Middle frontal gyrus (tissue), 1 donor: ENCODE data around the gene CD1E.
"Not testable (repeated sequence)": the region's sequence is repeated elsewhere in the genome, so short reads cannot be mapped to it uniquely, and the experiment has no call there.

ENCODE experiments used
- DNase-seq: peaks from one replicate; pipeline ENCODE4 v3.0.0-alpha.2; 2015; ENCODE audit warnings: low spot score; ENCODE audit errors: extremely low spot score

Gene CD1E

DNA sequence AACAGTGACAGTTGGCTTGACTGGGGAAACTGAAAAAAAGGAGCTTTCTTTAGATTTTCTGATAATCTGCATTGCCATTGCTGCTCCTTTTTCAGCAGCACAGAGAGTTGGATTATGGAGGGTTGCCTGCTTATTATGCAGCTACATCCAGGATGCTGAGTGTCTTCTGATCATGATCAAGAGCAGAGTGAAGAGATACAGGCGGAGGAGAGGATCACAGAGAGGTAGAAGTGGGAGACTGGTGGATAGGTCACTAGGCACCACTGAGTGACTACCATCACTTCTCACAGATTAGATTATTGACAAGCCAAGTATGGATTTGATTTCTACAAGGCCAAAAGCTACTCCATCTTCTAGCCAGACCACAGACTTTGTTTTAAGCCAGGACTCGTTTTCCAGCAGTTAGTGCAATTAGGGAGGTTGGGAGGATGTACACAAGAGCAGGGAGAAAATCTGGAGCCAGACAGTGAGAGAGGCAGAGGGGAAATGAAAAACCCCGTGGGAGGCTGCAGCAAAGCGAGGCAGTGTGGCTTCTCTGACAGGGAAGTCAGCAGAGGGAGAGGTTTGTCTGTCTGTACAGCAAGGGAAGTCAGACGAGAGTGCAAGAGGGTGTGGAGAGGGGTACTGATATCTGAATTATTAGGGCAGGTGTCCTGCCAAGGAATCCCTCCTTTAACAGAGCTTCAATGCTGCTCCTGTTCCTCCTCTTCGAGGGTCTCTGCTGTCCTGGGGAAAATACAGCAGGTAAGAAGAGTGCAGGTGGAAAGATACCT, at the start of gene CD1E:
Gene CD1E (plus strand): TSS at position 592 of the 773 bp plus-strand sequence. CDS start 95 bp downstream, at position 687.
- DNase-seq: no peak

- DNase-seq: no peak
Observed at GRCh38 chr1:158310623-158311022, 43.1 kb upstream of the CD1E start.

DNA sequence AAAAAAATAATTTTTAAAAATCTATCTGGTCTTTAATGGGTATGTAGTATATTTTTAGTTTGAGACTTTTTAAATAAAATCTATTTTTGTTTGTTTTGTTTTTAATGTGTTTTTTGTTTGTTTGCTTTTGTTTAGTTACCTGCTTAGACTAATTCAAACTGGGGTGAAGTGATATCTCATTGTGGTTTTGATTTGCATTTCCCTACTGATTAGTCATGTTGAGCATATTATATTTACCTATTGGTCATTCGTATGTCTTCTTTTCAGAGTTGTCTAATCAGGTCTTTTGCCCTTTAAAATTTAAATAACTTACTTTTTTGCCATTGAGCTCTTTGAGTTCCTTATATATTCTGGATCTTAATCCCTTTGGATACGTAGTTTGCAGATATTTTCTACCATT, 42.6 kb upstream of the CD1E start:
- DNase-seq: no peak

GRCh38 chr1:158323866-158324265, 29.8 kb upstream of the CD1E start:
- no peak for DNase-seq

DNA sequence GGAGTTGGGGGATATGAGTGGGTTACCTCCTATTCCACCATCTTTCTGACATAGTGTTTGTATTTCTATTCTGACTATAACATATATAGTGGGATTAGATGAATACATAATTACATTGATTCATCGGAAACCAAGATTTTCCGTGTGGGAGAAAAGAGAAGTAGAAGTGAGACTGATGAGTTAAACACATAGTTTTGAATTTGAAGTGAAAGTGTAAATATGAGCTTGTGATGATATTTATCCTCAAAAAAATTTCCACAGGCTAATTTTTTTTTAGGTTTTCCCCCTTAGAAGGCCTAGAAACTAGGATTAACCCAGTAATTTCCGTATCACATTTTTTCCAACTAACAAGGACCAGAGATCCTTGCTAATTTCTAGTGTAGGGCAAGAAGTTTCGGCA, 29.3 kb upstream of the CD1E start:
- DNase-seq: no peak

DNA sequence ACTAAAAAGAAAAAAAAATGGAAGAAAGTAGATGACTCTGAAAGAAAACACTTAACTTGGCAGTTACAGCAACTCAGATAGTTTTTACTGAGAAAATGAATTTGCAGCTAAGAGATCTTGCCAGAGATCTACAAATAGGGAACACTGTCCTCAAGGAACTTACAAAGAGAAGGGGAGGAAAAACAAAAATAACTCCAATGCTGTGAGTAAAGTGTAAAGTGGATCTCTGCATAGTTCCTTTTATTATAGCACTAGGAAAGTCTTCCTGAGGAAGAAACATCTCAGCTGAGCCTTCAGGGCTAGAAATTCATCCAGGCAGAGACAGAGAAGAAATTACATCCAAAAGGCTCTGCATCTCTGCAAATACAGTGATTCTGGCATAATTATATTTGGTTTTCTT, 26.2 kb upstream of the CD1E start:
- DNase-seq: peak; percentile 6

DNA sequence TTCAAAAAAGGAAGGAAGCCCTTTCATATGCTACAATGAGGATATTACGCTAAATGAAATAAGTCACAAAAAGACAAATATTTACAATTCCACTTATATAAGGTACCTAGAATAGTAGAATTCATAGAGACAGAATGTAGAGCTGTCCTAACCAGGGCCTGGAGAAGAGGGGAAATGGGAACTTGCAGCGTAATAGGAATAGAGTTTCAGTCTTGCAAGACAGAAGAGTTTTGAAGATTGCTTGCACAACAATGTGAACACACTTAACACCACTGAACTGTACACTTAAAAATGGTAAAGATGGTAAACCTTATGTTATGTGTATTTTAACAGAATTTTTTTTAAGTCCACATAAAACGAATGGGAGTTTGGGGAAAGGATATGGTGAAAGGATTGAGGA, 25.3 kb upstream of the CD1E start:
- DNase-seq: no peak

DNA sequence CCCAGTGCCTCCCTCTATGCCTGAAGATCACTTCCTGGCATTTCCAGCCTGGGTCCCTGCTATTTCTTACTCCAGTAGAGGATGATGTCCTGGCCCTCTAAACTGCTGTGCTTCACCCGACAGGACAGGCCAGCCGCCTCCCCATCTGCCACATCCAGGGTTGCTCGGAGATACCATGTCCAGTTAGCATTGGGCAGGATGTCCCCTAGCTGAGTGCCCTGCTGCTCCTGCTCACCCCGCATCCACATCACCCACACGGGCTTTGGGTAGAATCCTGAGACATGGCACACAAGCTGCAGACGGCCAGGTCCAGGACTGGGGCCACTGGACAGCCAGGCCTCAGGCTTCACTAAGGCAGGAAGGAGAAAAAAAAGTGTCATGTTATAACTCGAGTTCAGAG, 24.4 kb upstream of the CD1E start:
- no peak for DNase-seq

- no peak for DNase-seq
Observed at GRCh38 chr1:158329733-158330132, 24.0 kb upstream of the CD1E start.

GRCh38 chr1:158330391-158331105, 23.1 kb upstream of the CD1E start:
- DNase-seq: no peak

- DNase-seq: no peak
Observed at GRCh38 chr1:158331106-158331425, 22.6 kb upstream of the CD1E start.

- DNase-seq: no peak
Observed at GRCh38 chr1:158331481-158332150, 22.1 kb upstream of the CD1E start, which contains the start of gene CD1B. Gene CD1B (minus strand): TSS chr1:158331531. CDS start chr1:158331423, 108 bp downstream.

DNA sequence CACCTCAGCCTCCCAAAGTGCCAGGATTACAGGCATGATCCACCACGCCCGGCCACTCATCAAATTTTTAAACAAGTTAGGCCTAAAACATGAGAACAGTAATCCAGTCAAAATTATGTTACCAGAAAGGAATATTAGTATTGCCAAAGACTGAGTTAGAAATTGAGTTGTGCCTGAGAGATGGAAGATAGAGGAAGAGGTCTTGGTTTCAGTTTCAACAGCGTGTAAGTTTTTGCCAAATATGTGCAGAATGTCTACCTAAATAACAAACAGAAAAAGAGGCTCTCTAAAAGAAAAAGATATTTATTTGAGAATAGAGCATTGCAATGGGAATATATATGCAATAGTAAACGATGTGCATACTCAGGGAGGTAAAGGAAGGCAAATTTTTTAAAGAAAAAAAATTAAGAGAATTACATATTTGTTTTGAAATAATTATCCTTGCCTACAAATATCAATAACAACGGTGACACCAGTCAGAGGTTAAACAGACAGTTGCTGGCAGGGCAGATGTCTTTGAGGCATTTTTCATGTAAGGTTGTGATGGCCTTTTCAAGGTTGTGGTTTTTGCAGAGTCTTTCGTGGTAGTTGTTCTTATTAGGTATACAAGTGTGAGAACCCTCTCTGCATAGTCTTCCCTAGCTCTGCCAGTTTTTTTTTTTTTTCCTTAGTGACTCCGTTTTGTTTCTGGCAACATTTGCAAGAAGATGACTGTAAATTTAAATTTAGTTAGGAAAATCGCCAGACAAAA, 20.1 kb upstream of the CD1E start:
- DNase-seq: no peak

DNA sequence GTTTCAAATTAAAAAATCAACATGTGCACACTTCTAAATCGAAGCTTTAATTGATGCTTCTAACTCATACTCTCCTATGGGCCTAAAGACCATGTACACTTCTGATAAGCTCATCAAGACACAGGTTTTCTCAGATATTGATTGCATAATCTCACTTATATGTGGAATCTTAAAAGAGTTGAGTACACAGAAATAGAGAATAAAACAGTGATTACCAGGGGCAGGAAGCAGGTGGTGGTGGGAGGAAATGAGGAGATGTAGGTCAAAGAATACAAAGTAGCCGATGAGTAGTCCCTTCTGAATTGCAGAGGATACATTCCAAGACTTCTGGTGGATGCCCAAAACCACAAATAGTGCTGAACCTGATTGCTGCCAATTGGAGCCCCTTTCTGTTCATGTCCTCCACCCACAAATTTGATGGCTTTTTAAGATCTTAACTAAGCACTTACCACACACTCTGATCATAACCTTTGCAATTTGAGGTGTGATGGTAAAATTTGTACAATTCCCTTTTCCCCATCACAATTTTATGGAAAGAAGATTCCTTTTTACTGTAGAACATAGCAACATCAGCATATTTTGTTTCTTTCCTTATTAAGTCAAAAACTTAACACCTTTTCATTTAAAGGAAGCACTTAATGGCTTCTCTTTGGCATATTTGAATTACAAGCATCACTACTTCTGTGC, 19.0 kb upstream of the CD1E start:
- DNase-seq: no peak

- DNase-seq: no peak
Observed at GRCh38 chr1:158335213-158335532, 18.5 kb upstream of the CD1E start.

DNA sequence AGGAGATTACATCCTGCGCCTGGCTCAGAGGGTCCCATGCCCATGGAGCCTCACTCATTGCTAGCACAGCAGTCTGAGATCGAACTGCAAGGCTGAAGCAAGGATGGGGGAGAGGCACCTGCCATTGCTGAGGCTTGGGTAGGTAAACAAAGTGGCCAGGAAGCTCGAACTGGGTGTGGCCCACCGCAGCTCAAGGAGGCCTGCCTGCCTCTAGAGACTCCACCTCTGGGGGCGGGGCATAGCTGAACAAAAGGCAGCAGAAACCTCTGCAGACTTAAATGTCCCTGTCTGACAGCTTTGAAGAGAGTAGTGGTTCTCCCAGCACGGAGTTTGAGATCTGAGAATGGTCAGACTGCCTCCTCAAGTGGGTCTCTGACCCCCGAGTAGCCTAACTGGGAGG, 17.3 kb upstream of the CD1E start:
- not testable (repeated sequence) for DNase-seq

GRCh38 chr1:158348946-158349345, 4.7 kb upstream of the CD1E start:
- not testable (repeated sequence) for DNase-seq

GRCh38 chr1:158354255-158354654, 561 bp downstream of the CD1E start:
- no peak for DNase-seq

DNA sequence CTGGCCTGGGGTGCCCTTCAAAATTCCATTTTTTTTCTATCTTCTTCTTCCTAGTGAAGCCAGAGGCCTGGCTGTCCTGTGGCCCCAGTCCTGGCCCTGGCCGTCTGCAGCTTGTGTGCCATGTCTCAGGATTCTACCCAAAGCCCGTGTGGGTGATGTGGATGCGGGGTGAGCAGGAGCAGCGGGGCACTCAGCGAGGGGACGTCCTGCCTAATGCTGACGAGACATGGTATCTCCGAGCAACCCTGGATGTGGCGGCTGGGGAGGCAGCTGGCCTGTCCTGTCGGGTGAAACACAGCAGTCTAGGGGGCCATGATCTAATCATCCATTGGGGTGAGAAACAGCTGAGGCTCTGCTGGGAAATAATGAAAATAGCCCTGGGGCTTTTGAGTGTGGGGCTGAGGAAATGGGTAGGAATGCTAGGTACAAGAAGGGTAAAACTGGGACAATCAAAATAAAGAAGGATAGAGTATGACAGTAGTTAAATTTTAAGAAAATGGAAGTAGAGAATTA, 2.1 kb downstream of the CD1E start:
- no peak for DNase-seq

DNA sequence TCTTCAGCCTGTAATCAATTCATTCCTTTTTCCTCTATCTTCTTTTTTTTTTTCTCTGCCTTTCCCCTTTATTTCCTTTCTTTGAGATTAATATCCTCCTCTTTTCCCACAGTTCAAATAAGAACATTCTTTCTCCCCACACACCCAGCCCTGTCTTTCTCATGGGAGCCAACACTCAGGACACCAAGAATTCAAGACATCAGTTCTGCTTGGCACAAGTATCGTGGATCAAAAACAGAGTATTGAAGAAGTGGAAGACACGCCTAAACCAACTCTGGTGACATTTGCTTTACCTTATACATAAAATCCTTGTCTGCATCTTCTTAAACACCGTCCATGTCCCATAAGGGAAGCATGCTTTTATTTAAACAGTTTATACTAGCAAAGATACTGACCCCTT, 2.9 kb downstream of the CD1E start:
- no peak for DNase-seq

DNA sequence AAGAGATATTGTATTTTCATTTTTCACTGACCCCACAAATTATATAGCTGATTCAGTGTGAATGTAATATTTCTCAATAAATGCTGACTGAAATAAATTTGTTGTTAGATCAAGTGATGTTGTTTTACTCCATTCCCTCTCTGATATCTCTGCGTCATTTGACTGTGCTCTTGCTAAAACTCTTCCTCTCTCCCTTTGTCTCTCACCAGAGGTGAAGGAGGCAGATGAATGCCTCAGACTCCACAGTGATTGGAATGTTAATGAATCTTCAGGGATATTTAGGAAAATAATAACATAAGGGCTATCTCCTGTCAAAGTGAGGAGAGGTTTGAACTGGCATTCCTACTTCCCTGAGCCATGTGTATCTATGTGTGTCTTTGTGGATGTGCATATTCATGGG, 3.7 kb downstream of the CD1E start:
- no peak for DNase-seq
